ENCODE results near the gene ANOS1.

ANOS1 gene

DNA sequence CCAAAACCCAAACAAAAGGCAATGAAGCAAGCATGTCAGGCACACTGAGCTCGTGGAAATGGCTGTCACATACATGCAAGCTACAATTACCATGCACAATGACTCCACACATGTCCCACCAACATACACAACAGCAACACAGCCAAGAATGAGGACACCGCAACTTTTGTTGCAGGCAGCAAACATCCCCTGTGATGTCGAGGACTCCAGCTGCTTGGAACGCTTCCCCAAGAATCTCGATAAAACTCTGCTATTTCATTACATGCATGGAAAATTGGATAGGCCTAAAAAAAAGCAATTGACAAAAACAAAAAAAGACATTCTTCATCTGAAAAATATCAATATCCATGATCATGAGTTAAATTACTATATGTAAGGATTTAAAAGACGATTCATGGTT is 11.8 kb downstream of the ANOS1 start:
- no peak for DNase-seq (ENCODE audit: low read depth in 4 of 4, low spot score in 1 of 4)

GRCh38 chrX:8717354-8717753 is 14.6 kb downstream of the ANOS1 start:
- no peak for DNase-seq (ENCODE audit: low read depth in 4 of 4, low spot score in 1 of 4)

- no peak for DNase-seq (ENCODE audit: low read depth in 4 of 4, low spot score in 1 of 4)
Observed at GRCh38 chrX:8714164-8714563, 17.8 kb downstream of the ANOS1 start.

GRCh38 chrX:8711401-8711800 is 20.5 kb downstream of the ANOS1 start:
- DNase-seq (ENCODE audit: low read depth in 4 of 4, low spot score in 1 of 4): no peak

DNA sequence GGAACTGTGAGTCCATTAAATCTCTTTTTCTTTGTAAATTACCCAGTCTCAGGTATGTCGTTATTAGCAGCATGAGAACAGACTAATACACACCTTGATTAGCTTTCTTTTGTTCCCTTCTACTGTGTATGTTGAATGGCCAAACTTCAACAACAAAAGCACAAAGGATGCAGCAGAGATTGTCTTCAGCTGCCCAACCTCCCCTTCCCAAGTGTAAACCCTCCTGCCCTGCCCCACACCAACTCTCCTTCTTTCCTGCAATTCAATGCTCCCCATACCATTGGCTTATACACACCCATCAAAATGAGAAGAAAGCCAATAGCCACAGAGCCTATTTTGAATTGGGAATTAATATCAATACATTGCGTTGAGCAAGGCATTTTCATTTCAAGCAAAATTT is 27.8 kb downstream of the ANOS1 start:
- DNase-seq (ENCODE audit: low read depth in 4 of 4, low spot score in 1 of 4): no peak

GRCh38 chrX:8692871-8693270 is 39.1 kb downstream of the ANOS1 start:
- DNase-seq (ENCODE audit: low read depth in 4 of 4, low spot score in 1 of 4): no peak

GRCh38 chrX:8689473-8689872 is 42.5 kb downstream of the ANOS1 start:
- DNase-seq (ENCODE audit: low read depth in 4 of 4, low spot score in 1 of 4): no peak

GRCh38 chrX:8688776-8689175 is 43.2 kb downstream of the ANOS1 start:
- no peak for DNase-seq (ENCODE audit: low read depth in 4 of 4, low spot score in 1 of 4)

- DNase-seq (ENCODE audit: low read depth in 4 of 4, low spot score in 1 of 4): no peak
Observed at GRCh38 chrX:8684201-8684965, 47.6 kb downstream of the ANOS1 start.

DNA sequence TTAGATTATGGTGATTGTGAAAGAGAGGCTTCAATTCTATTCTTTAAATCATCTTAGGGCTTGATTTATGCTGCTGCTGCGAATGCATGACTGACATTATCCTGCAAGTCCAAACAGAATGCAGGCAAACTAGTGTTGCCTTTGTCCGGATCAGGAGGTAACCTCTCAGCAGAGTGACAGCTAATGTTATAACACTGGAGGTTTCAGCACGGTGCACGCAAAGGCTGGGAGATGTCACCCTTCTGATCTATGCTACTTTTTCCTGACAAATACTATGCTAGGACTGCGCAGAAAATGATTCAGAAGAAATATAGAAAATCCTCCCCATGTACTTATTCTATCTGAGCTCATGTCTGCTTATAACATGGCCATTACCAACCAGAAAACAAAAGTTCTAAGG is 48.2 kb downstream of the ANOS1 start:
- no peak for DNase-seq (ENCODE audit: low read depth in 4 of 4, low spot score in 1 of 4)

- DNase-seq (ENCODE audit: low read depth in 4 of 4, low spot score in 1 of 4): no peak
Observed at GRCh38 chrX:8679550-8679949, 52.4 kb downstream of the ANOS1 start.

- DNase-seq (ENCODE audit: low read depth in 4 of 4, low spot score in 1 of 4): no peak
Observed at GRCh38 chrX:8675006-8675630, 56.8 kb downstream of the ANOS1 start.

GRCh38 chrX:8673201-8673600 is 58.7 kb downstream of the ANOS1 start:
- no peak for DNase-seq (ENCODE audit: low read depth in 4 of 4, low spot score in 1 of 4)

DNA sequence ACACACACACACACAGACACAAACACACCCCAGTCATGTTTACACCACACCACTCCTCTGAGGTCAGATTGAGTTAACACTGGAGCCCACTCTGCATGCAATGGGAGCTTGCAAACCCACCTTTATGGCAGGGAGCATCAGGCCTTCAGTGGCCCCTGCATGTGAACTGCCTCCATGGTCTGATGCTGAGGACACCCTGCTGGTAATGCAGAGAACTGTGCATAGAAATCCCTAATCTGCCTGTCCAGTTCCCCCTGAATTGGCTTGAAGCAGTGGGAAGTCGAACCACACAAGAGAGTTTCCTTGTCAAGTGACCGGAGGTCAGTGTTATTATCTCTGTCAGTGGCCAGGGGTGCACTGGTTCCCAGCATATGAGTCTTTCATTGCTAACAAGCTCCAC is 59.8 kb downstream of the ANOS1 start:
- no peak for DNase-seq (ENCODE audit: low read depth in 4 of 4, low spot score in 1 of 4)

GRCh38 chrX:8668813-8669212 is 63.1 kb downstream of the ANOS1 start:
- DNase-seq (ENCODE audit: low read depth in 4 of 4, low spot score in 1 of 4): no peak

DNA sequence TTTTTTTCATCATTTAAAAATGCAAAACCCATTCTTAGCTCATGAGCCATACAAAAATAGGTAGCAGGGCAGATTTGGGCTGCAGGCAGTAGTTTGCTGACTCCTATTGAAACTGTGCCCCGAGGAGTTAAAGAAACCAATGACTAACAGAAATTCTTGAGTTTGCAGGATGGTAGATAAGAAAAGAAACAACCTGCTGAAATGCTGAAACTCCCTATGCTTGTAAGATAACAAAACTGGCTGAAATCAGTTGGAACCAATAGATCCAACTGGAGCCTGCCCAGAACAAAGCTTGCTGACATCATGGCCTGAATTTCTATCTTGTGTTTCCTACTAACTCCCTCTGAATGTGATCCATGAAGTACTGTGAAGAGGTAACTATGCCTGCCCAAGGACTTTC is 68.6 kb downstream of the ANOS1 start:
- DNase-seq (ENCODE audit: low read depth in 4 of 4, low spot score in 1 of 4): no peak

DNA sequence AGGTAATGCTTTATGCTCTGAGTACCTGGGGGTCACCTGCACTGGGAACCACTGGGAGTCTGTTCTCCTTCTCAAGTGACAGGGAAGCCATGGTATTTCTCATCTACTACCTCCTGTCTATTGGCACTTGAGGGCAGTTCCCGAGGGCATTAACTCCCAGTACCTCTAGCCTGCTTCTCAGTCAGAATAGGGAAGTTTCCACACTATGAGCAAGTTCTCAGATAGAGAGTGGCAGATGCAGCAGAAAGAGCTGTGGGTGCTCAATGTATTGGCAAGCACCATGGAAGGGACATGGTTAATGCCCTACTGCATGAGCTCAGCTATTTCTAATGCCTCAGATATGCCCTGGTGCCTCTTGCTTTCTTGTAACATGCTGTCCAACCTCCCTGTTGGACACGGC is 74.1 kb downstream of the ANOS1 start:
- DNase-seq (ENCODE audit: low read depth in 4 of 4, low spot score in 1 of 4): no peak

GRCh38 chrX:8653956-8654355 is 78.0 kb downstream of the ANOS1 start:
- DNase-seq (ENCODE audit: low read depth in 4 of 4, low spot score in 1 of 4): no peak

DNA sequence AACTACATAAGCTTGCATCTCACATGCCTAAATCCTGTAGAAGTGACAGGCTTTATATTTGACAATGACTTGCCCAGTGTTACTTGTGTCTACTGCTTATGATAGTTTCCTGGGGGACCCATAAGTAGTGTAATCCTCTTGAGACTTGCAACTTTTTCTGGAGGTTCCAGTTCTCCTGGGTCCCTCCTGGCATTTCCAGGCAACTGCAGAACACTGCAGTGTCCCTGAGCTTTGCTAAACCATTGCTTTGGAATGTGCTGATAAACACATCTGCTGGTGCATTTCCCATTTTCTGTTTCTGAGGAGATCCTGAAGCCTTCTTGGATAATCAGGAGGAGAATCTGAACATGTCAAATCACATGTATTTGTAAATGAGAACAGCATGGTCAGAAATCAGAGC is 82.0 kb downstream of the ANOS1 start:
- DNase-seq (ENCODE audit: low read depth in 4 of 4, low spot score in 1 of 4): no peak

- no peak for DNase-seq (ENCODE audit: low read depth in 4 of 4, low spot score in 1 of 4)
Observed at GRCh38 chrX:8647176-8647575, 84.8 kb downstream of the ANOS1 start.

DNA sequence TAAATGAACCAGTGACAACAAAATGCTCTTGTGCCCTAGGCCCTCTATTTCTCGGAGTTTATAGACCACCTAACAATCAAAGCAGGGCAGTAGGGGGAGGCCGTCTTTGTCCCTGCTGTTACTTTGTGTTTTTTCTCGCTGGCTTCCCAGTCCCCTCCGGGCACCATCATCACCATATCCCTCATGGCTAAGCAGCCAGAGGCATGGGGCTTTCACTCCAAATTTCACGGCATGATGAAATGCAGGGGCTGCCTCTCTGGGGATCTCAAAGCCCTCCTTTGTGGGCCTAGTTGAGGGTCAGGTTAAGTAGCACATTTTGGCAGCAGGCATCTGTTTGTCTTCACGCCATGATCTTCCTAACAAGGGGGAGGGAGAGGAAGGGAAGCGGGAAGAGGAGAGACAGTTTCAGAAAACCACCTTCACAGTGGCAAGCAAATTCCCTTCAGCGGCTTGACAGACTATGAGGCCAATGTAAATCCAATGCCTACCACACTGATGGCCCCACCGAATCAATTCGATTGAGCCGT is 91.9 kb downstream of the ANOS1 start:
- no peak for DNase-seq (ENCODE audit: low read depth in 4 of 4, low spot score in 1 of 4)

DNA sequence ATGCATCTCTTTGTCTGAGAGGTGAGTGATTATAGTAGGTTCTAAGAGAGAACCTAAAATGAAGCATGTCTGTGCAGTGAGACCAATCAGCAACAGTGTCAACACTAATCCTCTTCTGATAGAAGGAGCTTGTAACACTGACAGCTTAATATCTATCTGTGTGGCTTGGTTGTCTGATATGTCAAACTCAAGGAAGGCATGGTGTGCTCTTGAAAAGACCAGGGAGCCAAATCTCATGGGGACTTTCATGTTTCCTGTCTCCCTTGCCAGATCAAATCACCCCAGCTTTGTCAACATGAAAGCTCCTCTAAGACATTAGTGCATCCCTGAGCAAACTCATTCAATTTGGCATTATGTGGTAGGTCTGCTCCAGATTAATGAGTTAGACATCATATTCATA is 95.4 kb downstream of the ANOS1 start:
- DNase-seq (ENCODE audit: low read depth in 4 of 4, low spot score in 1 of 4): no peak

DNA sequence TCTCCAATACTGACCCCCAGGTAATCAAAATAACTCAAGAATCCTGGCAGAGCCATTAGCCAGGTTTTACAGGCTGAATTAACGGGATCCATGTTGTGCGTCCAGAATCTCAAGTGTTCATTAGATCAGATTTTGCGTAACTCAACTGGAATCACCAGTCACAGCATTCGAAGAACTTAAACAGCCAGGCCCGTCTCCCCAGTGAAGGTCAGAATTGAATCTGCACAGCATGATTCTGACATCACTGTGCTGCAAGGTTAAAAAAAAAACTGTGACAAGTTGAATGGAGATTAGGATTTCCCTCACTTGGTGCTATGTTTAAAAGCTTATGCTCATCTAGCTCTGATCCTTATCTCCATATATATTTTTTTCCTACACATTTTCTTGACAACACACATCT is 96.1 kb downstream of the ANOS1 start:
- no peak for DNase-seq (ENCODE audit: low read depth in 4 of 4, low spot score in 1 of 4)
